K562 (cell line): ENCODE data around the gene ARHGAP4. TPM values are rescaled to one million over a fixed set of nuclear protein-coding genes. Genes with fewer than 3 reads are reported as not detected.
A peak's percentile ranks its signal among the peaks of the same experiment; 100 is the strongest.

ENCODE experiments used
- ATAC-seq: fragments of 200-7000 bp; cut with Tn5 transposase; 3 replicates; pipeline ENCODE4 v1.9.1; 2020; ENCODE audit warnings: moderate library complexity
- BruUV-seq: library from RNA; stranded (reverse); fragments of 400-500 nt; replicated peaks from 2 replicates; lab custom pipeline; 2021; lab: Mats Ljungman, UMichigan
- CTCF ChIA-PET: fragments of 300-600 bp; formaldehyde crosslinking; extraction: SDS; loops from one replicate; lab custom pipeline; 2021; ENCODE audit warnings: low intra/inter-chr PET ratio; lab: Yijun Ruan, JAX
- POLR2A ChIA-PET: fragments of 300-600, 350-650 bp; sonication (Branson Sonifier 250); formaldehyde crosslinking; extraction: SDS; loops from one replicate; lab custom pipeline; 2021; ENCODE audit warnings: antibody characterized with exemption, inconsistent platforms; lab: Yijun Ruan, JAX
- DNase-seq, 4 experiments: peaks; one replicate each; pipeline versions ENCODE4 v3.0.0 to v3.0.0-alpha.2; 2011 to 2018; ENCODE audit warnings: low spot score in 3 of 4, mixed read lengths in 3 of 4; ENCODE audit errors: extremely low read depth in 1 of 4
- FAIRE-seq: peaks from 2 replicates; lab custom pipeline; 2011; peaks lifted over from hg19 to GRCh38; lab: Jason Lieb, UNC
- H2AFZ ChIP-seq: 2 replicates; pipeline ENCODE4 v1.6.0; 2011; ENCODE audit warnings: low read depth, low read length, control low read depth, inconsistent platforms
- H3K27ac ChIP-seq: fragments of 200-600 bp; 3 replicates; pipeline ENCODE4 v1.8.0; 2011; ENCODE audit warnings: low read depth, mild to moderate bottlenecking, control low read depth, inconsistent platforms, low read length, moderate library complexity, mixed read lengths; ENCODE audit errors: extremely low read depth
- H3K27me3 ChIP-seq, 2 experiments: fragments of 300-600 bp in 1 of 2; 2 replicates in 1 of 2; 3 replicates in 1 of 2; pipeline versions ENCODE4 v1.6.0 to v1.8.0; 2011; ENCODE audit warnings: inconsistent platforms in 2 of 2, low read length in 2 of 2, mild to moderate bottlenecking in 1 of 2, mixed read lengths in 1 of 2, moderate library complexity in 1 of 2; ENCODE audit not compliant: control insufficient read depth in 2 of 2, insufficient read depth in 2 of 2
- H3K36me3 ChIP-seq: fragments of 300-600 bp; 3 replicates; pipeline ENCODE4 v1.8.0; 2011; ENCODE audit warnings: mild to moderate bottlenecking, low read length, inconsistent platforms; ENCODE audit not compliant: control insufficient read depth, insufficient read depth
- H3K4me1 ChIP-seq, 2 experiments: fragments of 200-600 bp in 1 of 2; replicated peaks in 1 of 2; 2 replicates in 1 of 2; 3 replicates in 1 of 2; pipeline versions ENCODE4 v1.5.1 to v1.8.0; 2011; ENCODE audit warnings: inconsistent platforms in 2 of 2, low read length in 2 of 2, mild to moderate bottlenecking in 1 of 2, mixed read lengths in 1 of 2, moderate library complexity in 1 of 2; ENCODE audit not compliant: control insufficient read depth in 2 of 2, insufficient read depth in 2 of 2
- H3K4me2 ChIP-seq: 2 replicates; pipeline ENCODE4 v1.6.1; 2011; ENCODE audit warnings: low read length, control low read depth, inconsistent platforms, mixed read lengths; ENCODE audit not compliant: insufficient read depth
- H3K4me3 ChIP-seq: fragments of 200-600 bp; sonication (generic), shearing (Covaris generic); 2 replicates; pipeline ENCODE4 v1.5.1; 2016; ENCODE audit warnings: control low read depth, inconsistent platforms
- H3K79me2 ChIP-seq: fragments of 200-600 bp; 3 replicates; pipeline ENCODE4 v1.8.0; 2011; ENCODE audit warnings: low read length, inconsistent platforms; ENCODE audit not compliant: control insufficient read depth, insufficient read depth
- H3K9ac ChIP-seq, 2 experiments: 2 replicates each; pipeline versions ENCODE4 v1.6.0 to v1.6.1; 2011; ENCODE audit warnings: low read depth in 2 of 2, low read length in 2 of 2, control low read depth in 1 of 2, inconsistent platforms in 1 of 2, mild to moderate bottlenecking in 1 of 2, mixed read lengths in 1 of 2; ENCODE audit not compliant: insufficient read depth in 1 of 2
- H3K9me1 ChIP-seq: one replicate; pipeline ENCODE4 v1.6.0; 2011; ENCODE audit warnings: inconsistent platforms, mild to moderate bottlenecking, low read length, moderate library complexity; ENCODE audit not compliant: control insufficient read depth, insufficient read depth
- H3K9me3 ChIP-seq: replicated peaks from 2 replicates; pipeline ENCODE4 v1.5.1; 2011; ENCODE audit warnings: low read depth, low read length, inconsistent platforms; ENCODE audit not compliant: control insufficient read depth, insufficient read depth
- H4K20me1 ChIP-seq: replicated peaks from 2 replicates; pipeline ENCODE4 v1.6.1; 2011; ENCODE audit warnings: low read length, inconsistent platforms, mixed read lengths; ENCODE audit not compliant: control insufficient read depth, insufficient read depth
- ARID3A ChIP-seq: IDR thresholded peaks from 2 replicates; pipeline ENCODE4 v1.6.1; 2012; ENCODE audit warnings: low read depth, low read length, improper control_type of control experiment, borderline replicate concordance
- CC2D1A ChIP-seq: fragments of 450-650 bp; IDR thresholded peaks from 2 replicates; pipeline ENCODE4 v1.6.1; 2017; ENCODE audit warnings: mild to moderate bottlenecking
- NCOA2 ChIP-seq, 2 experiments: fragments of 450-650 bp; IDR thresholded peaks; 2 replicates each; pipeline ENCODE4 v1.6.1; 2018; ENCODE audit warnings: mild to moderate bottlenecking in 2 of 2, moderate library complexity in 1 of 2; ENCODE audit not compliant: partially characterized antibody in 2 of 2
- POLR2G ChIP-seq: fragments of 200-400 bp; formaldehyde crosslinking; IDR thresholded peaks from 2 replicates; pipeline ENCODE4 v1.6.1; 2017; ENCODE audit warnings: low read depth, mild to moderate bottlenecking, antibody characterized with exemption, low read length, moderate library complexity
- PURB ChIP-seq: sonication (generic); formaldehyde crosslinking; IDR thresholded peaks from 2 replicates; pipeline ENCODE4 v1.9.0; 2021; ENCODE audit warnings: low read depth, mild to moderate bottlenecking, missing genetic modification reagents
- ZNF324 ChIP-seq: fragments of 250-450 bp; sonication (Bioruptor Pico); IDR thresholded peaks from 2 replicates; pipeline ENCODE4 v1.4.0; 2020; ENCODE audit warnings: mild to moderate bottlenecking
- ZZZ3 ChIP-seq: fragments of 450-650 bp; IDR thresholded peaks from 2 replicates; pipeline ENCODE4 v1.6.1; 2016; ENCODE audit warnings: antibody characterized with exemption, mild to moderate bottlenecking, moderate library complexity
- WGBS: fragments of 100-300 bp; shearing (Covaris generic); methylation state at CpG from one replicate; pipeline ENCODE4 v1.1.6; 2016; ENCODE audit warnings: low coverage, mixed read lengths; ENCODE audit not compliant: insufficient coverage; ENCODE audit errors: missing lambda C conversion rate; 5-methylcytosine and 5-hydroxymethylcytosine counted together
- in situ Hi-C: fragments of 300-500 bp; cut with MboI; formaldehyde crosslinking; loops from 4 replicates; pipeline ENCODE4 v1.15.0; 2018; ENCODE audit warnings: inconsistent platforms, mixed read lengths
- intact Hi-C: fragments of 100-400 bp; cut with micrococcal nuclease; formaldehyde crosslinking; loops from 2 replicates; pipeline ENCODE4 v1.14.2; 2022
- polyA plus RNA-seq, 8 experiments: library from polyadenylated mRNA; depleted of rRNA in 4 of 8; stranded (reverse) in 5 of 8; unstranded in 3 of 8; fragments of >200 nt; fragmentation: Nextera tagmentation in 2 of 8; fragmentation: Illumina TruSeq in 1 of 8; extraction: Ambion mirVana in 2 of 8; extraction: Trizol in 1 of 8; gene quantifications; 2 replicates each; pipeline versions ENCODE4 v1.2.1 to v1.2.3, GENCODE V29; 2011 to 2014; ENCODE audit warnings: inconsistent platforms in 1 of 8, missing spikeins in 1 of 8
- total RNA-seq, 7 experiments: library from RNA; depleted of rRNA in 6 of 7; stranded (reverse); fragments of >200 nt in 6 of 7; fragmentation: Illumina TruSeq in 2 of 7; extraction: Trizol in 2 of 7; gene quantifications; 2 replicates each; pipeline versions ENCODE4 v1.2.1 to v1.2.3, GENCODE V29; 2011 to 2021; ENCODE audit warnings: low replicate concordance in 1 of 7

The ARHGAP4 gene
- total and polyA plus RNA-seq, 9 of the 15 experiments (the other 6 are each of a cell fraction or from before 2014, with no cell fraction given): 0.30 to 81.8 (median 13.5) TPM

- TF ChIP-seq ARID3A (no peak), PURB (CRISPR knock-in tag) (no peak), CC2D1A (no peak), ZZZ3 (no peak)
Measured at GRCh38 chrX:153961292-153961691, 35.2 kb upstream of the ARHGAP4 start (continued).

DNA sequence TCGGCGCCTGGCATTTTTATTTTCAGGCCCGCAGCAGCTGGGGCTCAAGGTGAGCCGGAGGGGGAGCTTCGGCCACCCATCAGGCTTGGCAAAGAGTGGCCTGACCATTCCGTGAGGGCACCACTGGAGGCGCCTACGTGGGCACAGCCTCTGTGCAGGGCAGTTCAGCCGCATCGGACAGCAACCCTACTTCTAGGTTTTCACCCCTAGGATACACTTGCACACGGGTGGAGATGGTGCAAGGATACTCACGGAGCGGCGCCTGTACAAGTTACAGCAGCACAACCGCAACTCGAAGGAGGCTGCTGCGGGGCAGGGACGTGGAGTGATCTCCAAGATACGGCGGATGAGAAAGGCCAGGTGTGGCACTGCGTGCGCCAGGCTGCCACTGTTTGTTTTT lies 34.7 kb upstream of the ARHGAP4 start:
- FAIRE-seq: no peak
- in situ Hi-C loops: no loop called here
- H3K9me1 ChIP-seq: no peaks in the 10 kb centered on the region
- H3K27ac ChIP-seq: no peak overlapping the region
- H2AFZ ChIP-seq: no peak overlapping the region
- ATAC-seq: no peak
- H3K27me3 ChIP-seq: no peaks in the 10 kb centered on the region
- TF ChIP-seq ZNF324 (no peak), POLR2G (peak; percentile 36; the same call in 1 of the 2 replicates), NCOA2 (IDR thresholded peaks at IDR 0.05; ENCODE audit: partially characterized antibody in 2 of 2) (no peak)
- H3K4me3 ChIP-seq: no peak overlapping the region
- H3K36me3 ChIP-seq: peaks cover 100% of the 10 kb centered on the region; the same call in 2 of the 3 replicates
- no TSS peak for BruUV-seq
- no peak for DNase-seq
- no peak overlapping the region for H3K4me2 ChIP-seq
- WGBS: 98% methylated on average over 19 of the region's 22 CpGs
- intact Hi-C loops: no loop called here
- peaks cover 12% of the 10 kb centered on the region; the same call in 1 of the 2 replicates for H4K20me1 ChIP-seq
- H3K4me1 ChIP-seq: peaks cover 0 to 9% of the 10 kb centered on the region in 2 experiments; a peak in 2 of 5 replicates
- POLR2A ChIA-PET: interaction anchor here (0.8 to 1.2 kb wide), 2 partner anchors 11 to 13 kb away, joined by 3 to 4 read pairs; no protein-coding TSS in a partner anchor
- H3K9ac ChIP-seq: no peak overlapping the region; a peak in 1 of 4 replicates
- peaks cover 36% of the 10 kb centered on the region for H3K79me2 ChIP-seq
- H3K9me3 ChIP-seq: no peaks in the 10 kb centered on the region
- CTCF ChIA-PET: no interaction called here
